DND-41 (cell line): ENCODE results near the gene MOXD1.

Experiments
- CTCF ChIP-seq: IDR thresholded peaks from 2 replicates; pipeline ENCODE4 v1.5.1; 2012; ENCODE audit warnings: borderline replicate concordance, low read length, moderate library complexity, mild to moderate bottlenecking; ENCODE audit not compliant: poor library complexity, severe bottlenecking; ENCODE audit errors: extremely low read depth
- EZH2 ChIP-seq: IDR thresholded peaks from 3 replicates; pipeline ENCODE4 v1.6.1; 2012; ENCODE audit warnings: borderline replicate concordance, low read depth, mild to moderate bottlenecking, moderate library complexity, low read length, inconsistent platforms; ENCODE audit not compliant: severe bottlenecking

DNA sequence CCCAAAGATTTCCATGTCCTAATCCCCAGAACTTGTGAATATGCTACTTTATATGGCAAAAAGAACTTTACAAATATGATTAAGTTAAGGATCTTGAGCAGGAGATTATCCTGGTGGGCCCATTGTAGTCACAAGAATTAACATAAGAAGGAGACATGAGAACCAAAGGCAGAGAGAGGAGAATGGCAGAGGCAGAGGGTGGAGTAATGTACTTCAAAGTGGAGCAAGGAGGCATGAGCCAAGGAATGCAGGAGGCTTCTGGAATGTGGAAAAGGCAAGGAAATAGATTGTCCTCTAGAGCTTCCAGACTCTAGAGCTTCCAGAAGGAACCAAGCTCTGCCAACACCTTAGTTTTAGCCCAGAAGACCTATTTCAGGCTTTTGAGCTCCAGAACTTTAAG lies 147.4 kb downstream of the MOXD1 start:
- TF ChIP-seq CTCF: no peak
- TF ChIP-seq EZH2: no peak
